Astrocyte (in vitro differentiated cells and primary cell): ENCODE data around the gene WNT9B.
A peak's percentile ranks its signal among the peaks of the same experiment; 100 is the strongest.

Source experiments
- CTCF ChIP-seq: IDR thresholded peaks from 2 replicates; pipeline ENCODE4 v1.5.1; 2011; ENCODE audit warnings: low read depth, mild to moderate bottlenecking, inconsistent platforms, low read length, moderate library complexity; ENCODE audit not compliant: insufficient read depth
- EZH2 ChIP-seq: IDR thresholded peaks from 2 replicates; pipeline ENCODE4 v1.6.1; 2012; ENCODE audit warnings: mild to moderate bottlenecking, low read length, inconsistent platforms; ENCODE audit not compliant: insufficient read depth

- TF ChIP-seq EZH2 (no peak), CTCF (peak; percentile 37)
Observed at GRCh38 chr17:46841561-46842379, 9.6 kb upstream of the WNT9B start.
